T-helper 2 cell treated with Interferon-gamma antibody and Interleukin-4, amounts not matched to agents 5 μg/mL and 100 μg/mL, for 36 hours (primary cell): ENCODE results near the gene RNF17.
A peak's percentile ranks its signal among the peaks of the same experiment; 100 is the strongest.

Experiments used
- DNase-seq: peaks from one replicate; pipeline ENCODE4 v3.0.0; 2021; ENCODE audit warnings: low spot score
- H3K27ac Mint-ChIP-seq: one replicate; pipeline ENCODE4 v1.8.0; 2021; ENCODE audit warnings: mild to moderate bottlenecking, mixed read lengths
- H3K27me3 Mint-ChIP-seq: one replicate; pipeline ENCODE4 v1.8.0; 2021; ENCODE audit warnings: low read depth, mixed read lengths
- H3K36me3 Mint-ChIP-seq: one replicate; pipeline ENCODE4 v1.8.0; 2021; ENCODE audit warnings: low read depth, mixed read lengths
- H3K4me1 Mint-ChIP-seq: one replicate; pipeline ENCODE4 v1.8.0; 2021; ENCODE audit warnings: low read depth, mixed read lengths
- H3K4me3 Mint-ChIP-seq: one replicate; pipeline ENCODE4 v1.8.0; 2022; ENCODE audit warnings: mild to moderate bottlenecking, moderate library complexity, mixed read lengths
- H3K9me3 Mint-ChIP-seq: one replicate; pipeline ENCODE4 v1.8.0; 2021; ENCODE audit warnings: mixed read lengths

Gene RNF17

GRCh38 chr13:24911133-24911908, 147.4 kb downstream of the RNF17 start:
- H3K9me3 Mint-ChIP-seq, result no peaks in the 10 kb centered on the region
- H3K4me3 Mint-ChIP-seq, result no peak overlapping the region
- no peak overlapping the region for H3K27ac Mint-ChIP-seq
- no peak for DNase-seq
- no peaks in the 10 kb centered on the region for H3K27me3 Mint-ChIP-seq
- peaks cover 6% of the 10 kb centered on the region for H3K4me1 Mint-ChIP-seq
- peaks cover 27% of the 10 kb centered on the region for H3K36me3 Mint-ChIP-seq

GRCh38 chr13:24916464-24916863, 152.5 kb downstream of the RNF17 start:
- DNase-seq, result no peak
- Mint-ChIP-seq H3K36me3 (peaks cover 9% of the 10 kb centered on the region), H3K9me3 (no peaks in the 10 kb centered on the region), H3K4me3 (no peak overlapping the region), H3K27me3 (no peaks in the 10 kb centered on the region), H3K4me1 (peaks cover 13% of the 10 kb centered on the region), H3K27ac (no peak overlapping the region)

- H3K27ac Mint-ChIP-seq, result no peak overlapping the region
Observed at GRCh38 chr13:24921003-24921402, 157.0 kb downstream of the RNF17 start.

DNA sequence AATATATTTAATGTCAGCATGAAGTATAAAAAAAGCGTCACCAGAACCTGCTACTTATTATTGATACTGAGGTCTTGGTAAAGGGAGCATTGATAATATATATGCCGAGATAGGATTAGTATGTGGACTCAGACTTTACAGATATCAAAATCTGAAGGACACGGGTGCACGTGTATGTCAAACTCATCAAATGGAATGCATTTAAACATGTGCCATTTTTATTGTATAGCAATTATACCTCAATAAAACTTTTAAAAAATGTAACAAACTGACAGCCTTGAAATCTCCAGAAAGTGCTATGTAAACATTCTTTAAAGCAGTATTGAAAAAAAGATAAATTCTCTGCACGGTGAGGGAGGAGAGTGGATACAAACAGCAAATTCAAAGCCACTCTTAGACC, 157.9 kb downstream of the RNF17 start:
- Mint-ChIP-seq H3K27me3 (no peaks in the 10 kb centered on the region), H3K36me3 (peaks cover 3% of the 10 kb centered on the region), H3K27ac (peak overlapping the region; percentile 97), H3K9me3 (no peaks in the 10 kb centered on the region), H3K4me1 (peaks cover 20% of the 10 kb centered on the region), H3K4me3 (peak overlapping the region; percentile 96)
- DNase-seq, result no peak

More at GRCh38 chr13:24921003-24921402, 157.0 kb downstream of the RNF17 start:
- peaks cover 21% of the 10 kb centered on the region for H3K4me1 Mint-ChIP-seq
- peaks cover 3% of the 10 kb centered on the region for H3K36me3 Mint-ChIP-seq
- H3K9me3 Mint-ChIP-seq, result no peaks in the 10 kb centered on the region
- peak overlapping the region; percentile 96 for H3K4me3 Mint-ChIP-seq
- no peaks in the 10 kb centered on the region for H3K27me3 Mint-ChIP-seq
- DNase-seq, result no peak

DNA sequence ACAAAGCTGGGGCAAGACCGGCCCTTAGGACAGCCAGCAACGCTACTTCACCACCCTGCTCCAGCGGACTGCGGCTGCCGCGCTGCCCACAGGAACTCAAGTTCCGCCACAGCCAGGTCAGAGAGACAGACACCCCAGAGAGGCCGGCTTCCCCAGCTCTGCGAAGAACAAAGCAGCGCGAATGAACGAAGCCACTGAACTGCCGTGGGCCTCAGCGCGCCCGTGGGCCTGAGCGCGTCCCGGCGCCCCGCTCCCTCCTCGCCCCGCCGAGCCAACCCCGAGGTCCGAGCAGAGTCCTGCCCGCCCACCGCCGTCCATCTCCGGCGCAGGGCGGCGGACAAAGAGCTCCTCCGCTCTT, 158.4 kb downstream of the RNF17 start:
- H3K4me3 Mint-ChIP-seq, result peak overlapping the region; percentile 96
- no peaks in the 10 kb centered on the region for H3K9me3 Mint-ChIP-seq
- peaks cover 20% of the 10 kb centered on the region for H3K4me1 Mint-ChIP-seq
- H3K27ac Mint-ChIP-seq, result peak overlapping the region; percentile 97
- H3K36me3 Mint-ChIP-seq, result peaks cover 3% of the 10 kb centered on the region
- DNase-seq, result no peak
- peaks cover 1% of the 10 kb centered on the region for H3K27me3 Mint-ChIP-seq

DNA sequence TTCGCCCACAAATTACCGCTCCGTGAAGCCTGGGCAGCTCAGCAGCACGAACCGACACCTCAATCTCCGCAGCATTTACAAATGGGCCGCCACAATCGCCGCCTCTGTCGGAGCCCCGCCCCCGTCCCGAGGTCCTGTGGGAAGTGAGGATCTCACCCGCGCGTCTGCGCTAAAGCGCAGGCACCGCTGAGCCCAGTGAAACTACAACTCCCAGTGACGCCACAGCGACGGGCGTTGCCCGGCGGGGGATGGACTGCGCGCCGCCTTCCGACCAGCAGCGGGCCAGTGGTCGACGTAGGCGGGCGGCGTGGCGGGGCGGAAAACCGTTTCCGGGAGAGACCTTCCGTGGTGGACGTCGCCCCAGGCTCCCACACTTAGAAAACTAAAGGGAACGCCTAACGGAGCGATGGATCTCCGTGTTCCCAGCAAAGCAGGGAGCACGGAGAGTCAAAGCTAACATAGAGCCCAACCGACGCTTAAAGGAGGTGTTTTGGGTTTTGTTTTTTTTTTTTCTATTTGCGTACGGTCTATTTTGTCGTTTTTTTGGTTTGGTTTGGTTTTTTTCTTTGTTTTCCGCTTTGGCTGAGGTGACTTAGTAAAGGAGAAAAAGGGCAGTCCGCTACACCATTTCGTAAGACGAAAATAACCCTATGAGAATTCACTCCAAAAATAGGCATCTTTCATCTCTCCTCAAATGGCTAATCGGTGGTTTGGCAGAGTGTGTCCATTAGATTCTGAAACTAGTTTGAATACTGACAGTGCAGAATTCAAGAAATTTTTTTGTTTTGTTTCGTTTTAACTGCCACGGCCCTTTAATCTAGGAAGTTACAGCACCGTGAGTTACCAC, 159.0 kb downstream of the RNF17 start:
- Mint-ChIP-seq H3K4me1 (peaks cover 20% of the 10 kb centered on the region), H3K27ac (peak overlapping the region; percentile 97)

GRCh38 chr13:24925318-24926231, 161.6 kb downstream of the RNF17 start:
- DNase-seq, result no peak
- peaks cover 3% of the 10 kb centered on the region for H3K36me3 Mint-ChIP-seq
- no peaks in the 10 kb centered on the region for H3K9me3 Mint-ChIP-seq
- H3K27ac Mint-ChIP-seq, result no peak overlapping the region
- peaks cover 18% of the 10 kb centered on the region for H3K4me1 Mint-ChIP-seq
- H3K4me3 Mint-ChIP-seq, result no peak overlapping the region
- peaks cover 16% of the 10 kb centered on the region for H3K27me3 Mint-ChIP-seq

More for the DNA sequence above, 159.0 kb downstream of the RNF17 start:
- DNase-seq, result peak; percentile 97
- Mint-ChIP-seq H3K4me3 (peak overlapping the region; percentile 96), H3K27me3 (peaks cover 2% of the 10 kb centered on the region), H3K9me3 (no peaks in the 10 kb centered on the region), H3K36me3 (peaks cover 3% of the 10 kb centered on the region)

DNA sequence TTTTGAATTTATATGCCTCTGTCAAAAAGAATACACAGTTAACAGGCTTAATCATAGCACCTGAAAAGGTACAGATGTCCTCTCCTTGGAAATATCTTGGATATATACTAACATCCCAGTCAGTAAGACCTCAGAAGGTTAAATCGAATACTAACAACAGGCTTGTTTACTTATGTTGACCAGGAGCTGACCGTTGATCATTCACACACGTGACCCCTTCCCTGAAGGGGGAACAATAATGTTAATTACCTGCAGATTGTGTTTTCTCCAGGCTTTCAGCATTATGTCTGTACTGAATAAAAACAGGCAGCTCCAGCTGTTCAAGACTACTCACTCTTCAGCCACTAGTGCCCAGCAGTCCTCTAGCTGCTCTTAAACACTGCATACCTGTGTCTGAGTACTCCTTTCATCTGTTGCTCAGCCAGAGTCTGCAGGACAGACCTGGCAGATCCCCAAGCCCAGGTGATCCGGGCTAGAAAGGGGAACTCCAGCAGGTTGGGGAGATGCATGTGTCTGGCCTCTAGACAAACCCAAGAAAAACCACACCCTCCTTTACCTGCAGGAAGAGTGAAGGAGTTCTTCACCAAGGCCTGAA, 163.9 kb downstream of the RNF17 start:
- no peak for DNase-seq
- Mint-ChIP-seq H3K36me3 (no peaks in the 10 kb centered on the region), H3K27me3 (peaks cover 36% of the 10 kb centered on the region), H3K27ac (no peak overlapping the region), H3K4me3 (no peak overlapping the region), H3K4me1 (peaks cover 10% of the 10 kb centered on the region), H3K9me3 (no peaks in the 10 kb centered on the region)

DNA sequence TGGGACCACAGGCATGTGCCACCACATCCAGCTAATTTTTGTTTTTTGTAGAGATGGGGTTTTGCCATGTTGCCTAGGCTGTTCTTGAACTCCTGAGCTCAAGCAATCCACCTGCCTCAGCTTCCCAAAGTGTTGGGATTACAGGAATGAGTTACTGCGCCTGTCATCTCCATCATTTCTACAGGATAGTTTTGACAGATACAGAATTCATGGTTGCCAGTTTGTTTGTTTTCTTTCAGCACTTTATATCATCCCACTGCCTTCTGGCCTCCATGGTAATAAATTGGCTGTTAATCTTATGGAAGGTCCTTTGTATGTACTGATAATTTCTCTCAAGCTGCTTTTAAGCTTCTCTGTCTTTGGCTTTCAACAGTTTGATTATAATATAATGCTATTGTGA, 165.2 kb downstream of the RNF17 start:
- Mint-ChIP-seq H3K27me3 (peaks cover 47% of the 10 kb centered on the region), H3K4me3 (no peak overlapping the region), H3K4me1 (peaks cover 5% of the 10 kb centered on the region), H3K9me3 (no peaks in the 10 kb centered on the region), H3K36me3 (no peaks in the 10 kb centered on the region), H3K27ac (no peak overlapping the region)
- no peak for DNase-seq
